Measurements from ENCODE around the gene CELA3B.

DNA sequence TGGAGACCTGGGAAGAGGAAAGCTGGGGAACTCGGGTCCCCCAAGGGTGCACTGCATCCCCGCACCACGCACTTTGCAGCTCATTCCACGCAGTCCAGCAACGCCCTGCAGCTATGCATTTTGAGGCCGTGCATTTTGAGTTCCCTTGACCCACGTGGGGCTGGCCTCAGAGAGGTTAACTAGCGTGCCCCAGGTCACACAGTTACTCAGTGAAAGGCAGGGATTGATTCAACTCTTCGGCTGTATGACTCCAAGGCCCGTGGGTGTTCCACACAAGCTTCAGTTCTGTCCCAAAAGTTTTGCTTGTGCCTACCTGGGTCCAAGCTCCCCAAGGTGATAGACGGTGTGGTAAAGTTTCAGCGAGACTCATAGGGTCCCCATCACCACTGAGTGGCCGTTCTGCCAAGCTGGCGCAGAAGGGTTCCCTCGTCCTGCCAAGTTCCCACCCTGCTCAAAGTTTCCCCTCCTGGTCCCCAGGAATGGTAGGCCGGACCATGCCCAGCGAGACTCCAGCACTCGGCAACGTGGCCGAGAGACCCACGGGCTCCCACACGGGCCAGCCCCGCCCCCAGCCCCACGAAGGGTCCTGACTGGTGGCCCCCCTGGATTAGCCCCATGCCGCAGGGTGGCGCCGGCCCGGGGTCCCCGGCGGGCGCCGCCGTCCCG is 40.3 kb upstream of the CELA3B start:
- TF ChIP-seq, protein P1, sequence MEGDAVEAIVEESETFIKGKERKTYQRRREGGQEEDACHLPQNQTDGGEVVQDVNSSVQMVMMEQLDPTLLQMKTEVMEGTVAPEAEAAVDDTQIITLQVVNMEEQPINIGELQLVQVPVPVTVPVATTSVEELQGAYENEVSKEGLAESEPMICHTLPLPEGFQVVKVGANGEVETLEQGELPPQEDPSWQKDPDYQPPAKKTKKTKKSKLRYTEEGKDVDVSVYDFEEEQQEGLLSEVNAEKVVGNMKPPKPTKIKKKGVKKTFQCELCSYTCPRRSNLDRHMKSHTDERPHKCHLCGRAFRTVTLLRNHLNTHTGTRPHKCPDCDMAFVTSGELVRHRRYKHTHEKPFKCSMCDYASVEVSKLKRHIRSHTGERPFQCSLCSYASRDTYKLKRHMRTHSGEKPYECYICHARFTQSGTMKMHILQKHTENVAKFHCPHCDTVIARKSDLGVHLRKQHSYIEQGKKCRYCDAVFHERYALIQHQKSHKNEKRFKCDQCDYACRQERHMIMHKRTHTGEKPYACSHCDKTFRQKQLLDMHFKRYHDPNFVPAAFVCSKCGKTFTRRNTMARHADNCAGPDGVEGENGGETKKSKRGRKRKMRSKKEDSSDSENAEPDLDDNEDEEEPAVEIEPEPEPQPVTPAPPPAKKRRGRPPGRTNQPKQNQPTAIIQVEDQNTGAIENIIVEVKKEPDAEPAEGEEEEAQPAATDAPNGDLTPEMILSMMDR (IDR thresholded peaks at IDR 0.05; ENCODE audit: low read length): no peak
- no peak for TF ChIP-seq EZH2phosphoT487 (IDR thresholded peaks at IDR 0.05; ENCODE audit: low read length)
